WTC11 (cell line): Measurements from ENCODE around the gene AMER3. TPM values are rescaled to one million over a fixed set of nuclear protein-coding genes. Genes with fewer than 3 reads are reported as not detected.

Experiments
- ATAC-seq: fragments of 200-7000 bp; cut with Tn5 transposase; 2 replicates; pipeline ENCODE4 v1.10.0; 2021; ENCODE audit warnings: mild to moderate bottlenecking, moderate library complexity
- CTCF ChIA-PET: fragments of 300-600 bp; sonication (Branson Sonifier 250); formaldehyde crosslinking; loops from one replicate; lab custom pipeline; 2021; ENCODE audit warnings: antibody characterized with exemption; lab: Charles Lee
- POLR2A ChIA-PET: fragments of 350-600 bp; sonication (Branson Sonifier 250); formaldehyde crosslinking; loops from one replicate; lab custom pipeline; 2021; ENCODE audit warnings: antibody characterized with exemption; lab: Charles Lee
- DNase-seq: peaks from one replicate; pipeline ENCODE4 v3.0.0; 2021; ENCODE audit warnings: low spot score
- H3K27ac Mint-ChIP-seq: 2 replicates; pipeline ENCODE4 v1.8.0; 2021; ENCODE audit warnings: mixed read lengths
- H3K27me3 Mint-ChIP-seq: 2 replicates; pipeline ENCODE4 v1.8.0; 2021; ENCODE audit warnings: low read depth, mild to moderate bottlenecking, moderate library complexity, mixed read lengths
- H3K36me3 Mint-ChIP-seq: 2 replicates; pipeline ENCODE4 v1.8.0; 2021; ENCODE audit warnings: mixed read lengths
- H3K4me1 Mint-ChIP-seq: 2 replicates; pipeline ENCODE4 v1.8.0; 2022; ENCODE audit warnings: mixed read lengths
- H3K4me3 Mint-ChIP-seq: 2 replicates; pipeline ENCODE4 v1.8.0; 2021; ENCODE audit warnings: mild to moderate bottlenecking, moderate library complexity, mixed read lengths
- H3K9me3 Mint-ChIP-seq: 2 replicates; pipeline ENCODE4 v1.8.0; 2021; ENCODE audit warnings: mixed read lengths
- CREB1 ChIP-seq: sonication (generic); formaldehyde crosslinking; IDR thresholded peaks from 2 replicates; pipeline ENCODE4 v1.8.0; 2023; ENCODE audit warnings: mild to moderate bottlenecking, missing genetic modification reagents
- E2F1 ChIP-seq: sonication (generic); formaldehyde crosslinking; IDR thresholded peaks from 2 replicates; pipeline ENCODE4 v1.8.0; 2022; ENCODE audit warnings: mild to moderate bottlenecking, missing genetic modification reagents
- ETV6 ChIP-seq: sonication (generic); formaldehyde crosslinking; IDR thresholded peaks from 2 replicates; pipeline ENCODE4 v1.8.1; 2022; ENCODE audit warnings: mild to moderate bottlenecking, missing genetic modification reagents
- GTF2I ChIP-seq: fragments of 250-450 bp; sonication (Bioruptor Pico); conservative IDR thresholded peaks from 2 replicates; pipeline ENCODE4 v1.4.0; 2021; ENCODE audit warnings: mild to moderate bottlenecking
- KAT7 ChIP-seq: sonication (generic); formaldehyde crosslinking; IDR thresholded peaks from 2 replicates; pipeline ENCODE4 v1.8.1; 2023; ENCODE audit warnings: missing genetic modification reagents, mild to moderate bottlenecking, borderline replicate concordance
- MAX ChIP-seq: sonication (generic); formaldehyde crosslinking; IDR thresholded peaks from 2 replicates; pipeline ENCODE4 v1.8.0; 2022; ENCODE audit warnings: mild to moderate bottlenecking, missing genetic modification reagents
- MXD4 ChIP-seq: fragments of 250-450 bp; sonication (Bioruptor Pico); IDR thresholded peaks from 2 replicates; pipeline ENCODE4 v1.8.0; 2021; ENCODE audit warnings: mild to moderate bottlenecking, moderate library complexity, borderline replicate concordance
- OVOL2 ChIP-seq: fragments of 250-450 bp; sonication (Bioruptor Pico); IDR thresholded peaks from 2 replicates; pipeline ENCODE4 v1.9.0; 2021; ENCODE audit warnings: mild to moderate bottlenecking, borderline replicate concordance
- TCF7 ChIP-seq: sonication (generic); formaldehyde crosslinking; IDR thresholded peaks from 2 replicates; pipeline ENCODE4 v1.8.0; 2022; ENCODE audit warnings: mild to moderate bottlenecking, low read depth, missing genetic modification reagents, moderate library complexity
- TP53 ChIP-seq: sonication (generic); formaldehyde crosslinking; IDR thresholded peaks from 2 replicates; pipeline ENCODE4 v1.8.1; 2023; ENCODE audit warnings: mild to moderate bottlenecking, missing genetic modification reagents
- USF1 ChIP-seq: sonication (generic); formaldehyde crosslinking; IDR thresholded peaks from 2 replicates; pipeline ENCODE4 v1.8.0; 2022; ENCODE audit warnings: mild to moderate bottlenecking, missing genetic modification reagents
- ZNF219 ChIP-seq: sonication (generic); formaldehyde crosslinking; IDR thresholded peaks from 2 replicates; pipeline ENCODE4 v1.8.0; 2023; ENCODE audit warnings: missing genetic modification reagents, mild to moderate bottlenecking, borderline replicate concordance
- ZNF232 ChIP-seq: sonication (generic); formaldehyde crosslinking; IDR thresholded peaks from 2 replicates; pipeline ENCODE4 v1.8.0; 2022; ENCODE audit warnings: mild to moderate bottlenecking, missing genetic modification reagents
- ZNF281 ChIP-seq: sonication (generic); formaldehyde crosslinking; IDR thresholded peaks from 2 replicates; pipeline ENCODE4 v1.8.0; 2023; ENCODE audit warnings: mild to moderate bottlenecking, missing genetic modification reagents
- total RNA-seq: library from RNA; stranded (reverse); gene quantifications from 3 replicates; pipeline ENCODE4 v1.2.3, GENCODE V29; 2021
- TF ChIP-seq, protein P1 (sequence below): sonication (generic); formaldehyde crosslinking; IDR thresholded peaks from 2 replicates; pipeline ENCODE4 v1.8.0; 2023; ENCODE audit warnings: missing genetic modification reagents
- TF ChIP-seq, protein P2 (sequence below): sonication (generic); formaldehyde crosslinking; IDR thresholded peaks from 2 replicates; pipeline ENCODE4 v1.8.1; 2022; ENCODE audit warnings: missing genetic modification reagents, borderline replicate concordance
- TF ChIP-seq, protein P3 (sequence below): sonication (generic); formaldehyde crosslinking; IDR thresholded peaks from 2 replicates; pipeline ENCODE4 v1.8.1; 2023; ENCODE audit warnings: mild to moderate bottlenecking, missing genetic modification reagents
- TF ChIP-seq, protein P4 (sequence below): sonication (generic); formaldehyde crosslinking; IDR thresholded peaks from 2 replicates; pipeline ENCODE4 v1.8.1; 2022; ENCODE audit warnings: low read depth, mild to moderate bottlenecking, moderate library complexity, missing genetic modification reagents, borderline replicate concordance

AMER3 gene
- total RNA-seq, 1 experiment from 2014 or later, result 0.13 TPM

DNA sequence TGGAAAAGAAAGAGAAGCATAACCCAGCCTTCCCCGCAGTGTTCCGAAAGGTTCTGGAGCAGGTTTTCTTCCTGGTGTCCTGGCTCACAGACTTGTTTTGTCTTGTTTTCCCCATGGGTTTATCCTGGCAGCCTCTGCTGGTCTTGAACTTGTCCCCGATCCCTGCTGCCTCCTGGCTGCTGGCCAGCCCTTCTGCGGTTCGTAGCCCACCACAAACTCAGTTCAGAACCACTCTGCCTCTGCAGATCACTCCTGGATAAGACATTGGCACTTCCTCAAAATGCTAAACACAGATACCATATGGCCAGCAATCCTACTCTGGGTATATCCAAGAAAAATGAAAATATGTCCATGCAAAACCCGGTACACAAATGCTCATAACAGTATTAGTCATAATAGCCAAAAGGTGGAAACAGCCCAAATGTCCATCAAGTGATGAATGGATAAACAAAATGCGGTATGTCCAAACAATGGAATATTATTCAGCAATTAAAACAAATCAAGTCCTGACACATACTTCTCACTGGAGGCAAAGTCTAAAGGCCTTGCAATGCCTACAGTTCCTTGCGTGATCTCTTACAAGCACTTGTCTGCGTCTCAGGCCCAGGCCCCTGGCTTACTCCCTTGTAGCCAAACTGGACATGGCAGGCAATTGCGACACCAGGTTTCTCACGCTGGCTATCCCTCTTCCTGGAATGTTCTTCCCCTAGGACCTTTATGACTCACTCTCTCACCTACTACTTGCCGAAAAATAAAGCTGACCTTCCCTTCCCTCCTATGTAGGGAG, 53.3 kb downstream of the AMER3 start:
- ChIA-PET CTCF (interaction anchor here (0.9 kb wide), 1 partner anchor 11 kb away, joined by 3 read pairs; no protein-coding TSS in a partner anchor), POLR2A (no interaction called here)
- Mint-ChIP-seq H3K36me3 (no peaks in the 10 kb centered on the region), H3K4me1 (peaks cover 3% of the 10 kb centered on the region), H3K4me3 (no peak overlapping the region), H3K27me3 (peaks cover 4% of the 10 kb centered on the region; the same call in 1 of the 2 replicates), H3K27ac (no peak overlapping the region), H3K9me3 (0 out of 2 replicates have a peak, but pooled peaks cover 7% of the 10 kb centered on the region)
- no peak for TF ChIP-seq ZNF281 (CRISPR knock-in tag)
- no peak for DNase-seq
- no peak for ATAC-seq

GRCh38 chr2:130810490-130810889, 55.1 kb downstream of the AMER3 start:
- Mint-ChIP-seq H3K36me3 (no peaks in the 10 kb centered on the region), H3K4me3 (no peak overlapping the region), H3K27ac (no peak overlapping the region), H3K4me1 (no peaks in the 10 kb centered on the region)
- no peak for ATAC-seq
- TF ChIP-seq ZNF219, result no peak
- TF ChIP-seq, protein P1, sequence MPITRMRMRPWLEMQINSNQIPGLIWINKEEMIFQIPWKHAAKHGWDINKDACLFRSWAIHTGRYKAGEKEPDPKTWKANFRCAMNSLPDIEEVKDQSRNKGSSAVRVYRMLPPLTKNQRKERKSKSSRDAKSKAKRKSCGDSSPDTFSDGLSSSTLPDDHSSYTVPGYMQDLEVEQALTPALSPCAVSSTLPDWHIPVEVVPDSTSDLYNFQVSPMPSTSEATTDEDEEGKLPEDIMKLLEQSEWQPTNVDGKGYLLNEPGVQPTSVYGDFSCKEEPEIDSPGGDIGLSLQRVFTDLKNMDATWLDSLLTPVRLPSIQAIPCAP (CRISPR knock-in tag), result no peak
- TF ChIP-seq ZNF281 (CRISPR knock-in tag), result no peak
- TF ChIP-seq, protein P2, sequence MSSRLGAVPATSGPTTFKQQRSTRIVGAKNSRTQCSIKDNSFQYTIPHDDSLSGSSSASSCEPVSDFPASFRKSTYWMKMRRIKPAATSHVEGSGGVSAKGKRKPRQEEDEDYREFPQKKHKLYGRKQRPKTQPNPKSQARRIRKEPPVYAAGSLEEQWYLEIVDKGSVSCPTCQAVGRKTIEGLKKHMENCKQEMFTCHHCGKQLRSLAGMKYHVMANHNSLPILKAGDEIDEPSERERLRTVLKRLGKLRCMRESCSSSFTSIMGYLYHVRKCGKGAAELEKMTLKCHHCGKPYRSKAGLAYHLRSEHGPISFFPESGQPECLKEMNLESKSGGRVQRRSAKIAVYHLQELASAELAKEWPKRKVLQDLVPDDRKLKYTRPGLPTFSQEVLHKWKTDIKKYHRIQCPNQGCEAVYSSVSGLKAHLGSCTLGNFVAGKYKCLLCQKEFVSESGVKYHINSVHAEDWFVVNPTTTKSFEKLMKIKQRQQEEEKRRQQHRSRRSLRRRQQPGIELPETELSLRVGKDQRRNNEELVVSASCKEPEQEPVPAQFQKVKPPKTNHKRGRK (CRISPR knock-in tag), result no peak
- TF ChIP-seq TCF7 (CRISPR knock-in tag), result no peak
- no peak for TF ChIP-seq GTF2I (CRISPR knock-in tag)
- TF ChIP-seq ZNF232 (CRISPR knock-in tag), result no peak
- no peak for TF ChIP-seq MAX (CRISPR knock-in tag)
- no peak for TF ChIP-seq USF1 (CRISPR knock-in tag)
- TF ChIP-seq OVOL2, result no peak
- TF ChIP-seq KAT7 (CRISPR knock-in tag), result no peak
- no peak for TF ChIP-seq CREB1 (CRISPR knock-in tag)
- TF ChIP-seq MXD4 (CRISPR knock-in tag), result no peak
- TF ChIP-seq ETV6 (CRISPR knock-in tag), result no peak
- no peak for TF ChIP-seq E2F1 (CRISPR knock-in tag)
- TF ChIP-seq, protein P3, sequence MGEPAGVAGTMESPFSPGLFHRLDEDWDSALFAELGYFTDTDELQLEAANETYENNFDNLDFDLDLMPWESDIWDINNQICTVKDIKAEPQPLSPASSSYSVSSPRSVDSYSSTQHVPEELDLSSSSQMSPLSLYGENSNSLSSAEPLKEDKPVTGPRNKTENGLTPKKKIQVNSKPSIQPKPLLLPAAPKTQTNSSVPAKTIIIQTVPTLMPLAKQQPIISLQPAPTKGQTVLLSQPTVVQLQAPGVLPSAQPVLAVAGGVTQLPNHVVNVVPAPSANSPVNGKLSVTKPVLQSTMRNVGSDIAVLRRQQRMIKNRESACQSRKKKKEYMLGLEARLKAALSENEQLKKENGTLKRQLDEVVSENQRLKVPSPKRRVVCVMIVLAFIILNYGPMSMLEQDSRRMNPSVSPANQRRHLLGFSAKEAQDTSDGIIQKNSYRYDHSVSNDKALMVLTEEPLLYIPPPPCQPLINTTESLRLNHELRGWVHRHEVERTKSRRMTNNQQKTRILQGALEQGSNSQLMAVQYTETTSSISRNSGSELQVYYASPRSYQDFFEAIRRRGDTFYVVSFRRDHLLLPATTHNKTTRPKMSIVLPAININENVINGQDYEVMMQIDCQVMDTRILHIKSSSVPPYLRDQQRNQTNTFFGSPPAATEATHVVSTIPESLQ (CRISPR knock-in tag), result no peak
- TF ChIP-seq, protein P4, sequence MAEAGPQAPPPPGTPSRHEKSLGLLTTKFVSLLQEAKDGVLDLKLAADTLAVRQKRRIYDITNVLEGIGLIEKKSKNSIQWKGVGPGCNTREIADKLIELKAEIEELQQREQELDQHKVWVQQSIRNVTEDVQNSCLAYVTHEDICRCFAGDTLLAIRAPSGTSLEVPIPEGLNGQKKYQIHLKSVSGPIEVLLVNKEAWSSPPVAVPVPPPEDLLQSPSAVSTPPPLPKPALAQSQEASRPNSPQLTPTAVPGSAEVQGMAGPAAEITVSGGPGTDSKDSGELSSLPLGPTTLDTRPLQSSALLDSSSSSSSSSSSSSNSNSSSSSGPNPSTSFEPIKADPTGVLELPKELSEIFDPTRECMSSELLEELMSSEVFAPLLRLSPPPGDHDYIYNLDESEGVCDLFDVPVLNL (CRISPR knock-in tag), result no peak
- no peak for TF ChIP-seq TP53 (CRISPR knock-in tag)
- TF ChIP-seq, all 79 proteins: peak for 0
- peaks cover 4% of the 10 kb centered on the region; the same call in 1 of the 2 replicates for H3K27me3 Mint-ChIP-seq
- H3K9me3 Mint-ChIP-seq, result 0 out of 2 replicates have a peak, but pooled peaks cover 7% of the 10 kb centered on the region
- DNase-seq, result no peak
- CTCF ChIA-PET, result no interaction called here
- POLR2A ChIA-PET, result no interaction called here
